Kidney epithelial cell (primary cell): ENCODE results near the gene FAM210B. TPM values are rescaled to one million over a fixed set of nuclear protein-coding genes. Genes with fewer than 3 reads are reported as not detected.
A peak's percentile ranks its signal among the peaks of the same experiment; 100 is the strongest.

Source experiments
- DNase-seq: peaks from one replicate; pipeline ENCODE4 v3.0.0-alpha.2; 2010; ENCODE audit warnings: low read depth
- H3K27me3 ChIP-seq: 2 replicates; pipeline ENCODE4 v1.6.0; 2011; ENCODE audit warnings: low read length; ENCODE audit not compliant: control insufficient read depth, insufficient read depth
- H3K36me3 ChIP-seq: 2 replicates; pipeline ENCODE4 v1.5.1; 2011; ENCODE audit warnings: low read length; ENCODE audit not compliant: control insufficient read depth, insufficient read depth
- H3K4me3 ChIP-seq: 2 replicates; pipeline ENCODE4 v1.5.1; 2011; ENCODE audit warnings: low read depth, mild to moderate bottlenecking, control low read depth, low read length
- total RNA-seq: library from RNA; depleted of rRNA; stranded (reverse); fragments of >200 nt; gene quantifications from 2 replicates; pipeline ENCODE4 v1.2.3, GENCODE V29; 2015
- TF ChIP-seq, protein P1 (sequence below): IDR thresholded peaks from 2 replicates; pipeline ENCODE4 v1.5.1; 2011; ENCODE audit warnings: mild to moderate bottlenecking, moderate library complexity, low read length, control low read depth, inconsistent platforms; ENCODE audit not compliant: insufficient read depth, poor library complexity, severe bottlenecking

The FAM210B gene, protein sequence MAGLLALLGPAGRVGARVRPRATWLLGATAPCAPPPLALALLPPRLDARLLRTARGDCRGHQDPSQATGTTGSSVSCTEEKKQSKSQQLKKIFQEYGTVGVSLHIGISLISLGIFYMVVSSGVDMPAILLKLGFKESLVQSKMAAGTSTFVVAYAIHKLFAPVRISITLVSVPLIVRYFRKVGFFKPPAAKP
- 55.5 and 59.7 TPM in 2 replicates for total RNA-seq

DNA sequence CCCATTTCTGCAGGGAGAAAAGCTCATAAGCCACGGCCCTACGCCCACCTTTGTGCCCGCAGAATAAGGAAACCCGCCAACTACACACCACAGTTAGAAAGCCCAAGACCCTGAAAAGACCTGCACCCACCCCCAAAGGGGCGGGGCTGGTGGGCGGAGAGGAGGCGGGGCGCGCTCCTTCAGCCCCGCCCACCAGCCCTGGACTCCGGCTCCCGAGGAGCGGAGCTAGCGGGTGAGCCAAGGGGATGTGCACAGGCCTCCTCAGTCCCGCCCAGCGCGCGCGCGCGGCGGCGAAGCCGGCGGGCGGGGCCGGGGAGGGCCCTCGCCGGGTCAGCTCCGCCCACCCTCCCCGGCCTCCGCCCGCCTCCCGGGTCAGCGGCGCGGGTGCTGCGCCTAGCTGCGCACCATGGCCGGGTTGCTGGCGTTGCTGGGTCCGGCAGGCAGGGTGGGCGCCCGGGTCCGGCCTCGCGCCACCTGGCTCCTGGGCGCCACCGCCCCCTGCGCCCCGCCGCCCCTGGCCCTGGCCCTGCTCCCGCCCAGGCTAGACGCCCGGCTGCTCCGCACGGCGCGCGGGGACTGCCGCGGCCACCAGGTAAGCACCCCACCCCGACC lies at the start of gene FAM210B:
FAM210B (plus strand) TSS at position 375 of the 612 bp plus-strand sequence; CDS start at position 407, 32 bp downstream.
- TF ChIP-seq, protein P1, sequence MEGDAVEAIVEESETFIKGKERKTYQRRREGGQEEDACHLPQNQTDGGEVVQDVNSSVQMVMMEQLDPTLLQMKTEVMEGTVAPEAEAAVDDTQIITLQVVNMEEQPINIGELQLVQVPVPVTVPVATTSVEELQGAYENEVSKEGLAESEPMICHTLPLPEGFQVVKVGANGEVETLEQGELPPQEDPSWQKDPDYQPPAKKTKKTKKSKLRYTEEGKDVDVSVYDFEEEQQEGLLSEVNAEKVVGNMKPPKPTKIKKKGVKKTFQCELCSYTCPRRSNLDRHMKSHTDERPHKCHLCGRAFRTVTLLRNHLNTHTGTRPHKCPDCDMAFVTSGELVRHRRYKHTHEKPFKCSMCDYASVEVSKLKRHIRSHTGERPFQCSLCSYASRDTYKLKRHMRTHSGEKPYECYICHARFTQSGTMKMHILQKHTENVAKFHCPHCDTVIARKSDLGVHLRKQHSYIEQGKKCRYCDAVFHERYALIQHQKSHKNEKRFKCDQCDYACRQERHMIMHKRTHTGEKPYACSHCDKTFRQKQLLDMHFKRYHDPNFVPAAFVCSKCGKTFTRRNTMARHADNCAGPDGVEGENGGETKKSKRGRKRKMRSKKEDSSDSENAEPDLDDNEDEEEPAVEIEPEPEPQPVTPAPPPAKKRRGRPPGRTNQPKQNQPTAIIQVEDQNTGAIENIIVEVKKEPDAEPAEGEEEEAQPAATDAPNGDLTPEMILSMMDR: no peak
- DNase-seq: peak; percentile 53
- Histone ChIP-seq H3K27me3 (no peaks in the 10 kb centered on the region), H3K36me3 (no peaks in the 10 kb centered on the region), H3K4me3 (peak within 1 kb of the TSS; percentile 77)

DNA sequence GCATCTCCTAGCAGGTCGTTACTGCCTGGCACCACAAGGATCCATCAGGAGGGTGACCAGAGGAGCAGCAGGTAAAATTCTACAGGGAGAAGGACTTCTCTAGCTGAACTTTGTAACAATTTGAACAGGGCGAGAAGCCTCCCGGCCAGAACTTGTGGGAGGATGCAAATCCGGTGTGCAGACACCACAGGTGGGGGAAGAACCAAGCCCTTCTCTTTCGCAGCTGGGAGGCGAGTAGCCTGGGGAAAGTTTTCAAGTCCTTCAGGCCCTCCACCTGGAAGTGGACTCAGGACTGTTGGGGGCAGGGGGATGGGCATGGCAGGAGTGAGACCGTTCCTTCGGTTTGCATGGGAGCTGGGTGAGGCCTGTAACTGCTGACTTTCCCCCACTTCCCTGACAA lies 42.7 kb upstream of the FAM210B start:
- H3K4me3 ChIP-seq: no peak overlapping the region
- no peak for DNase-seq
- TF ChIP-seq, protein P1: no peak
- H3K36me3 ChIP-seq: no peaks in the 10 kb centered on the region
- no peaks in the 10 kb centered on the region for H3K27me3 ChIP-seq

DNA sequence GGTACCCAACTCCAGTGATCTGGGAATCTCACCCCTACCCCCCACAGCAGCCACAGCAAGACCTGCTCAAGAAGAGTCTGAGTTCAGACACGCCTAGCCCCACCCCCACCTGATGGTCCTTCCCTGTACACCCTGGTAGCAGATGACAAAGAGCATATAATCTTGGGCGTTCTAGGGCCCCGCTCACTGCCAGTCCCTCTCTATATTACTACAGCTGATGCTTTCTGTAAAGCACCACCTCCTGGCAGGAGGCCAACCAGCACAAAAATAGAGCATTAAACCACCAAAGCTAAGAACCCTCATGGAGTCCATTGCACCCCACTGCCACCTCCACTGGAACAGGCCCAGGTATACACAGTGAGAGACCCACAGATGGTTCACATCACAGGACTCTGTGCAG lies 42.3 kb upstream of the FAM210B start:
- TF ChIP-seq, protein P1: no peak
- DNase-seq: no peak
- no peak overlapping the region for H3K4me3 ChIP-seq
- H3K36me3 ChIP-seq: no peaks in the 10 kb centered on the region
- H3K27me3 ChIP-seq: no peaks in the 10 kb centered on the region

DNA sequence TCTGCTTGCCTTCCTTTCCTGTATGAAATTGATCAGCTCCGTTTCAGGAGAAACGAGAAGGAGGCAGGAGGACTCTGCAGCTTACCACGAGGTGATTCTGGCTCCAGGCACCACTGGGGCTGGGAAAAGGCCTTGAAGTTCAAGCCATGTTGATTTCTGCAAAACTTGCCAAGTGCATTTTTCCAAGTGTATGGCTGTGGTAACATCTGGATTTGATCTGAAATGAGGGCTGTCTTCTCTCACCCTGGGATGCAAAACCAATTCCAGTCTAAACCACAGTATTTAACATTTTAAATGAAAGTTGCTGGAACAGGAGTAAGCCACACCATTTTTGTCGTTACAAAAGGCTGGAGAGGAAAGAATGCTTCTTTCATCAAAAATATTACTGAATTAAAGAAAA lies 36.1 kb upstream of the FAM210B start:
- DNase-seq: no peak
- H3K36me3 ChIP-seq: no peaks in the 10 kb centered on the region
- no peak overlapping the region for H3K4me3 ChIP-seq
- TF ChIP-seq, protein P1: no peak
- no peaks in the 10 kb centered on the region for H3K27me3 ChIP-seq

DNA sequence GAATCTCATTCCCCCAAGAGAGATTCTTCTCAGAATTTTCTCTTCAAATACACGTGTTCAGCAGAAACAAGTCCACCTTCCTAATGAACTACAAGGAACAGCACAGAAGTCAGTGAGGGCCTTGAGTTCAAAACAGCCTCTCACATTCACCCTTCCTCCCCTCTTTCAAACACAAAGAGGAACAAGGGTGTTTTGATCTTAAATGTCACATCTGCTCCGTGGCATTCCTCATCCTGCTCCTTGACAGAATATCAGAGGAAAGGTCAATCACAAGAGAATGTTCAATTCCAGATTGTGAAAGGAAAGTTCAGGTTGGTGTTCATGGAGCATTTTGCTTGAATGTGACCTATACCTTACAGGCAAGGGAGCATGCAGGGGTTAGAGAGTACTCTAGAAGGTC lies 35.6 kb upstream of the FAM210B start:
- H3K4me3 ChIP-seq: no peak overlapping the region
- DNase-seq: no peak
- H3K27me3 ChIP-seq: no peaks in the 10 kb centered on the region
- TF ChIP-seq, protein P1: no peak
- no peaks in the 10 kb centered on the region for H3K36me3 ChIP-seq

DNA sequence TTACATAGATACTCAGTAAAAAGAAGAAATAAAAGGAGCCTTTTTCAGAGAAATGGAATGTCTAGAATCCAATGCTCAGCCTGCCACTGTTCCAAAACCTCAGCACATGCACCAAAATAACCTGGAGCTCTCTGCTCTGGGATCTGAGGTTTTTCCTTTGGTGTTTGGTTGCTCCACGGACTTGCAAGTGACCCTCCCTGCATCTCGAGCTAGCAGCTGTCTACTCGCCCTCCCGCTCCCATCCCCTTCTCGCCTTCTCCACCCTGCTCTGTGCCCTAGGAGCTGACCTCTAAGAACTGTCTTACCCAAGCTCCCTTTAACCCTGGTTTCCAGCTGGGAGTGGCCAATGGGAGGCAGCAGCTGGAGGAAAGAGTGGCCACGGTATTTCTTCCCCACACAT lies 35.1 kb upstream of the FAM210B start:
- H3K27me3 ChIP-seq: no peaks in the 10 kb centered on the region
- no peak overlapping the region for H3K4me3 ChIP-seq
- DNase-seq: no peak
- TF ChIP-seq, protein P1: no peak
- no peaks in the 10 kb centered on the region for H3K36me3 ChIP-seq
